ENCODE data around the gene SPTA1.

The SPTA1 gene

DNA sequence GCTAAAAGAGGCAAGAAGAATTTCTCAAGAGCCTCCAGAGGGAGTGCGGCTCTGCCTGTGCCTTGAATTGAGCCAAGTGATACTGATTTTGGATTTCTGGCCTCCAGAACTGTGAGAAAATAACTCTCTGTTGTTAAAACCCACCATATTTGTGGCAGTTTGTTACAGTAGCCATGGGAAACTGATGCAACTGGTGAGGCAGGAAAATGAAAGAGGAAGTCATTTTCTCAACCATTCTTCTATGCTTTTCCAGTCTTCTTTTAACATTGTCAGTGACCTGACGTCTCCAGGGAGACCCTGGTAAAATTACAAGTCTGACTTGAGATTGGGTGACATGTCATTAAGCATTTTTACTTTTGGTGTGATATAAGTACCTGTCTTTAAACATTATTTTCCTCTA, 121.9 kb downstream of the SPTA1 start:
- no peak for DNase-seq

DNA sequence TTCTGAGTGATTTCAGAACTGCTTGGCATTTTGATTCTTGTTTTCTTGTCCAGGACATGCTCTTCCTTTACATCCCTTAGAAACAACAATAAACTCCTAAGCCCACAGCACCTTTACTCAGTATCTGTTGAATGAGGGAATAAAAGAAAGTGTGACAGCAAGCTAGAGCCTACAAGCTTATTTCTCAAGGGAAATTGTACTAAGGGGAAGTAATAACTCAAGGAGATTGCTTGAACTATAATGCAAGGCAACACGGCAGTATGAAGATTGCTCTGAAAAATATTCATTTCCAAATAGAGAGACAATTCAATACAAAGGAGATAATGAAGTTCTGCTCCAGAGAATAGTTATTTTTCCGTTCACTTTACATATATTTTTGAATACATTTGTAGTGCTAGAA, 122.7 kb downstream of the SPTA1 start:
- no peak for DNase-seq
